ENCODE results near the gene SURF2.
A peak's percentile ranks its signal among the peaks of the same experiment; 100 is the strongest.

Gene SURF2

GRCh38 chr9:133335924-133336811, 20.2 kb upstream of the SURF2 start, which contains the start of gene SURF6:
SURF6 (minus strand) TSS chr9:133336188; CDS start chr9:133336132, 56 bp downstream.
- DNase-seq (ENCODE audit: low spot score), result peak; percentile 94

DNA sequence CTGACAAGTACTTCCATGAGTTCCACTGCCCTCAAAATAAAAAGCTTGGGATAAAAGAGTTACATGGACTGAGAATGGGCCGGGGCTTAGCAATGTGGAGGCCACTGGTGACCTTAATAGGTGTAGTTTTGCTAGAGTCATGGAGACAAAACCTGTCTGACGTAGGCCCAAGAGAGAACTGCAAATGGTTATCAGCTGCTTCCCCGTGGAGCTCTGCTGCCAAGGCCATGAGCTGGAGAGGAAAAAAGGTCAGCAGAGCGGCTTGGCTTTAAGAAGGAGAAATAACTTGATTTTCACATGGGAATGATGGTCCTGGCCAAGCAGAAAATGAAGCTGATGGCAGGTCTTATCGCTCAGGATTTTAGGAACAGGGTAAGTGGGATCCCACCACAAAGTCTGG, 16.7 kb upstream of the SURF2 start:
- no peak for DNase-seq (ENCODE audit: low spot score)

- DNase-seq (ENCODE audit: low spot score), result no peak
Measured at GRCh38 chr9:133340256-133340655, 16.1 kb upstream of the SURF2 start.

DNA sequence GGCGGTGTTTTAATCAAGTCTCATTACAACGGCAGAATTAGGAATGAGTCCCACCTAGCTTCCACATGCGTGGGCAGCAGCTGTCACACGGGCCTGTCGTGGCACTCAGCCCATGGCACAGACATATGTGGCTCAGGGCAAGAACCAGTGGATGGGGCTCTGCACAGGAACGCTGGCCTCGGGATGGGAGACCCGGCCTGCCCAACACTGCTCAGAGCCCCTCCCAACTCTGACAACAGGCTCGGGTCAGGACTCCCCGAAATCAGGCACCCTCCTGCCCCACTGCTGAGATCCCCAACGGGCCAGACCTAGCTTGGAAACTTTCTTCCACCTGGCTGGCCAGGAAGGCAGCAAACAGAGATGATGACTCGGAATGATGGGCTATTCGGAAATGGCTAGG, 15.4 kb upstream of the SURF2 start:
- DNase-seq (ENCODE audit: low spot score), result no peak

GRCh38 chr9:133341369-133342068, 14.8 kb upstream of the SURF2 start:
- no peak for DNase-seq (ENCODE audit: low spot score)

GRCh38 chr9:133342069-133342406, 14.3 kb upstream of the SURF2 start:
- DNase-seq (ENCODE audit: low spot score), result no peak

DNA sequence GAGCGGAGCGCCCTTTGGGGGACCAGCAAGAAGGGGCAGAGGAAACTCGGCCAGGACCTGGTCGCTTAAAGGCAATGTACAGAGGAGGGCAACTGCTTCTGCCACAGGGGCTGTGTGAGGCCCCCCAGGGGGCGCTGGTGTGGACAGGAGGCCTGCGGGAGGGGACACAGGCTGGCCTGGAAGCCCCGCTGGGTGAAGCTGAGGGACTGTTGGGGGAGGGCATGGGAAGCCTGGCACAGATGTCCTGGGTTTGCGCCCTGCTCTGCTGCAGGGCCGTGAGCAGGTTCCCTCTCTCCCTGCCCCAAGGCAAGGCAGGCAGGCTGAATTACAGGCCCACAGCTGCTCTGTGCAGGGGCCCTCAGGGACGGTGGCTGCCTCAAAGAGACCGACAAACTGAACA, 13.8 kb upstream of the SURF2 start:
- peak; percentile 43 for DNase-seq (ENCODE audit: low spot score)

- no peak for DNase-seq (ENCODE audit: low spot score)
Measured at GRCh38 chr9:133344071-133344470, 12.3 kb upstream of the SURF2 start.

GRCh38 chr9:133344979-133345378, 11.4 kb upstream of the SURF2 start:
- DNase-seq (ENCODE audit: low spot score), result no peak

- DNase-seq (ENCODE audit: low spot score), result no peak
Measured at GRCh38 chr9:133345596-133345995, 10.8 kb upstream of the SURF2 start.

GRCh38 chr9:133346021-133346785, 10.1 kb upstream of the SURF2 start:
- DNase-seq (ENCODE audit: low spot score), result no peak

DNA sequence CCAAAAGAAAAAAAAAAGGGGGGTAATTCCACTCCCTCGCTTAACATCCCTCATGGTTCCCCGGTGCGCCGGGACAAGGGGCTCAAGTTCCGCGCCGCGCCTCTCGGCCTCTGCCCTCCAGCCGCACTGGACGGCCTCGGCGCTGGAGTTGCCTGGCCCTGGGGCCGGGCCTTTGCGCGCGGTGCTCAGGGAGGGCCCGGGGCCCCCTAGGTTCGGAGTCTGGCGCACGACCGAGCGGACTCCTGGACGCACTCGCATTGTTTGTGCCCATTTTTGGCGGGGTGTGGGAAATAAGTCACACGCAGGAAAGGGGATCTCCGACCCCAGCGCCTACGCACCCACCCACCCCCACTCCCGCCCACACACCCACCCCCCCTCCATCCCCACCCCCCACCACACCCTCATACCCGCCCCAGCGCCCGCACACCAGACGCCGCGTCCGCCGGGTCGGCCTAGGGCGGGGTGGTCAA, 8.8 kb upstream of the SURF2 start:
- peak; percentile 41 for DNase-seq (ENCODE audit: low spot score)

- DNase-seq (ENCODE audit: low spot score), result peak; percentile 97
Measured at GRCh38 chr9:133347985-133348717, 8.2 kb upstream of the SURF2 start, which contains the start of the genes MED22 and RPL7A. MED22 (minus strand) TSS chr9:133348131; CDS start chr9:133346662, 1,469 bp downstream. RPL7A (plus strand) TSS chr9:133348218; CDS start chr9:133348244, 26 bp downstream.

GRCh38 chr9:133348718-133349573, 7.4 kb upstream of the SURF2 start:
- no peak for DNase-seq (ENCODE audit: low spot score)

GRCh38 chr9:133349965-133350616, 6.3 kb upstream of the SURF2 start:
- no peak for DNase-seq (ENCODE audit: low spot score)

DNA sequence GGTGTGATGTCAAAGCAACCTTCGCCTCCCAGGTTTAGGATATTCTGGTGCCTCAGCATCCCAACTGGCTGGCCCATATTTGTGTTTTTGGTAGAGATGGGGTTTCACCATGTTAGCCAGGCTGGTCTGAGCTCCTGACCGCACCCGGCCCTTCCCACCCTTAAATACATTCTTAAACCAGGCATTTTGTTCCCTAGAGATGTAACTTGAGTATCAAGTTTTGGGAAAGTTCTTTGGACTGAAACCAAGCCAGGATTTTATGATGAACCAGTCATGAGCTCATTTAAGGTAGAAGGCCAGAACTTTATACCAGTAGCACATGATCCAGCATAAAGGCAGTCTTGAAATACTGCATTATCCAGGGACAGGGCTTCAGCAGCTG, 4.8 kb upstream of the SURF2 start:
- DNase-seq (ENCODE audit: low spot score), result no peak

DNA sequence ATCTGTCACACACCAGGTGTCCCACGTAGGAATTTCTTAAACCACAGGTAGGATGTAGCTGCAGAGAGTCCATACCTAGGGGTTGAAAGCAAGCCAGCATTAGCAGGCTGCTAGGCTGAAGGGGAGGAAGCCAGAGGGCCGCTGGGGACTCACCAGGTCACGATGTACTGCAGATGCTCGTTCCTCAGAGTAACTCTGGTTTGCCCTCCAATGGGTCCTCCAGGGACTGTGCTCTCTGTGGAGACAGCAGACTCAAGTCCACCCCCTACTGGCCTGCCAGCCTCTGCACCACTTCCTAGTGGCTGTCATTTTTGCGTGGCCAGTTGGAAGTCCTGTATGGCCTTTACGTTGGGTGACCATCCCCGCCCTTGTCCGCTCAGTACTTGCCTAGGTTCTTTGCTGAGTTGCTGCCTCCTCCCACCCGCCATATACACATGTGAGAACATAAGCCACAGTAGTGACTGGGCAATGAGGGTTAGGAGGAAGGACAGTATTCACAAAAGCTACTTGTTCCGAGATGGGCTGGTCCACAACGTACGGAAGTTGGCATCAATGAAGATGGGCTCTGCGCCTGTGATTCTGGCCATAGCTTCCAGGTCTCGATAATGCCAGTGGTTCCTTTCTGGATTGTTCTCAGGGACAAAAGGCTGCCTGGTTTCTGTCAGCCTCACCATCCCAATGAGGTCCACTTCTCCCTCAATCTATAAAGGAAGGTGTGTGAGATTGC, 4.3 kb upstream of the SURF2 start:
- peak; percentile 80 for DNase-seq (ENCODE audit: low spot score)

DNA sequence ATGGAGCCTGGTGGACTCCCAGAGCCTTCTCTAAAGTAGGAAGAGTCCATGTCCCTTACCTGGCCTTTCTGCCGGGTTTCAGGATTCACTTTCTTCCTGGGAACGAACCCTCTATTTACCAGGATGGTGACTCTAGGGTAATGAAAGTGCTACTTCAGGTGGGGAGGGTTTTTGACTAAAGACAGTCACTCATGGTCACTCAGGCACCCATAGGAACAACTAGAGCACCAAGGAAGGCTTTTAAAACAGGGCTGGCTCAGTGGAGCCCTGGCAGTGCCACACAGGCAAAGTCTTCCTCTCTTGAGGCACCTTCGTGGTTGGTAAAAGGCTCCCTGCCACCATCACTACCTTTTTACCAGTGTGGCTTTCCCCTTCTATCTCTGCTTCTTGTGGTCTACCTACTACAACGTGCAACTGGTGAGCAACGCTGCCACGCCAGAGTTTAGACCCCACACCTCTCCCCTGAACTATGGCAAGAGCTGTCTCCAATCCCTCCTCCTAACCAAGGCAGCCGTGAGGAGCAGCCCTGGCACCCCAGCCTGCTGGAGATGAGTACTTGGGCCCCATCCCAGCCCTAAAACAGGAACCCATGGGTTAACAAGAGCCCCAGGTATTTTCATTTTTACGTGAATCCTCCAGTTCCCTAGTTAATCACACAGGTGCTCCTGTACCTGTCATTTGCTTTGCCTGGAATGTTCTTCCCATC, 3.6 kb upstream of the SURF2 start:
- DNase-seq (ENCODE audit: low spot score), result no peak

DNA sequence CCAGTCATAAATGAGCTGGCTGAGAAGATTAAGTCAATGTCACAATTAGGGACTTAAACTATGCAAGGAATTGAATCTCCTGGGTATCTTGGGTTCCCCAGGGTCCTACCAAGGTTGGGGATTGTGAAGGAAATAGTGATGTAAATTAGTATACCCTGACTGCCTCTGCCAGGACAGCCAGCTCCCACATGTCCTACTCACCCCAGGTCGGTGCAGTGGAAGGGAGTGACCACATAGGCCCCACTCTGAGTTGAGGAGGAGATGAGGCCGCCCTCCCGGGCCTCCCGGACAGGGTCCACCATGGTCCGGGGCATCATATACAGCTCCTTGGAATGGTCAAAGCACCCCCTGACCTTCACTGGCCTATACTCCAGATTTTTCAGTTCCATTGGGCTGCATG, 2.8 kb upstream of the SURF2 start:
- no peak for DNase-seq (ENCODE audit: low spot score)

All from NAMALWA (cell line).